HG03159 (cell line): ENCODE results near the gene MUC20.

Experiments used
- ATAC-seq: cut with Tn5 transposase; IDR thresholded peaks from one replicate; pipeline ENCODE4 v1.9.1; 2021; ENCODE audit warnings: mild to moderate bottlenecking, moderate library complexity; ENCODE audit not compliant: unreplicated experiment

Gene MUC20

DNA sequence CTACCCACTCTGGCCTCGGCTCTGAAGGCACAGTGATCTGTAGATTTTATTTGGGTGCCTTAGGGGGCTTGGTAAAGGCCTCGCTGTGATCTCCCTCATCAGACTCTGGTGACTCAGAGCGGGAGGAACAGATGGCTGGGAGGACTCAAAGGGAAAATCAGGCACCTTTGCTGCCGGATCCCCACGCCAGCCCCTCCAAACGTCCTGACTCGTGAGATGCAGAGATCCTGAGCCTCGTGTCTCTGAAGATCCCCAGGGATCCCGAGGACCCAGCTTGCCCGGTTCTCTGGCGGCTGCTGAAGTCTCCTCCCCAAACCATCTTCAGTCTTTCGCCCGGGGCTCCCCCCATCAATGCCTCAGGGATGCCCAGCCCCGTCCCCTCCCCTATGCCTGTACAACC, 32.8 kb downstream of the MUC20 start:
- no peak for ATAC-seq

- no peak for ATAC-seq
Observed at GRCh38 chr3:195754141-195754540, 33.4 kb downstream of the MUC20 start.

- ATAC-seq, result no peak
Observed at GRCh38 chr3:195754906-195755305, 34.1 kb downstream of the MUC20 start.

DNA sequence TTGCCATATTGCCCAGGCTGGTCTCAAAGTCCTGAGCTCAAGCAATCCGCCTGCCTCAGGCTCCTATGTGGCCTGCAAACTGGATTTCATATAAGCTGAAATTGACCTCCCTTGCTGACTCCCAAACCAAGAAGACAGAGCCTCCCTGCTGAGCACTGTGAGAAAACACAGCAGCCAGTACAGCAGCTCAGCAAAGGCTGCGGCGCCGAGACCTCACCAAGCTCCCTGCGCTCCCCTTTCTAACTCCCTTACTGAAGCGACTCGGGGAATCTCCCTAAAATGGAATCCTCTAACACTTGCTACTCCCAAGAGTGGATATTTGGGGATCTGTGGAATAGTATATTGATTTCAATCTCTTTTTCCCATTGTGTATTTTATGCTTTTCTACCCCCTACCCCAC, 34.6 kb downstream of the MUC20 start:
- ATAC-seq, result no peak

GRCh38 chr3:195755791-195756676, 35.3 kb downstream of the MUC20 start:
- ATAC-seq, result no peak

- ATAC-seq, result no peak
Observed at GRCh38 chr3:195757438-195757770, 36.6 kb downstream of the MUC20 start.

GRCh38 chr3:195757827-195758226, 37.0 kb downstream of the MUC20 start:
- ATAC-seq, result no peak

- ATAC-seq, result no peak
Observed at GRCh38 chr3:195758721-195759353, 38.1 kb downstream of the MUC20 start.

DNA sequence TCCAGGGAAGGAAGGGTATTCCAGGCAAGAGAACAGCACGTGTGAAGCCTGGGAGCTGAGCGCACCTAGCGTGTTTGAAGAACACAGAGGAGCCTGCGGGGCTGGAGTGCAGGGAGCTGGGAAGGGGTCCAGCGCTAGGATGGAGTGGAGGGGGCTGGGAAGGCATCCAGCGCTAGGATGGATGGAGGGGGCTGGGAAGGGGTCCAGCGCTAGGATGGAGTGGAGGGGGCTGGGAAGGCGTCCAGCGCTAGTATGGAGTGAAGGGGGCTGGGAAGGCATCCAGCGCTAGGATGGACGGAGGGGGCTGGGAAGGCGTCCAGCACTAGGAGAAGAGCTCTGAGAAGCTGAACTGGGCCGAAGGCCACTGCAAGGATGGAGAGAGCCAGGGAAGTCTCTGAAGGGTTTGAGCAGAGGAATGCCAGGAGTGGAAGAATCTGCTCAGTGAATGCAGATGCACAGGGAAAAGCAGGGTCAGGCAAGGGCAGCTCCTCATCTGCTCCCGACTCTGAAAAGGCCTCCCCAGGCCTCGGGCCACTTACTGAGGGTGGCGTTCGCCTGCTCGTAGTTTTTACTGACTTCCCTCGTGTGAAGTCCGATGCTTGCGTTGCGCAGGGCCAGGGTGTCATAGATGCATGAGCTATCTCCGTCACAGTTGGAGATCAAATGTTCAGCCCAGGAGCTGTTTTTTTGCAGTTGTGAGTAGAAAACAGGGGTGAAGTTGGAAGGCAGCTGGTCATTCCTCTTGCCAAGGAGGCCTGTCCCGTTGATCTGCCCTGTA, 39.8 kb downstream of the MUC20 start:
- ATAC-seq, result no peak

GRCh38 chr3:195761123-195761566, 40.4 kb downstream of the MUC20 start:
- no peak for ATAC-seq

DNA sequence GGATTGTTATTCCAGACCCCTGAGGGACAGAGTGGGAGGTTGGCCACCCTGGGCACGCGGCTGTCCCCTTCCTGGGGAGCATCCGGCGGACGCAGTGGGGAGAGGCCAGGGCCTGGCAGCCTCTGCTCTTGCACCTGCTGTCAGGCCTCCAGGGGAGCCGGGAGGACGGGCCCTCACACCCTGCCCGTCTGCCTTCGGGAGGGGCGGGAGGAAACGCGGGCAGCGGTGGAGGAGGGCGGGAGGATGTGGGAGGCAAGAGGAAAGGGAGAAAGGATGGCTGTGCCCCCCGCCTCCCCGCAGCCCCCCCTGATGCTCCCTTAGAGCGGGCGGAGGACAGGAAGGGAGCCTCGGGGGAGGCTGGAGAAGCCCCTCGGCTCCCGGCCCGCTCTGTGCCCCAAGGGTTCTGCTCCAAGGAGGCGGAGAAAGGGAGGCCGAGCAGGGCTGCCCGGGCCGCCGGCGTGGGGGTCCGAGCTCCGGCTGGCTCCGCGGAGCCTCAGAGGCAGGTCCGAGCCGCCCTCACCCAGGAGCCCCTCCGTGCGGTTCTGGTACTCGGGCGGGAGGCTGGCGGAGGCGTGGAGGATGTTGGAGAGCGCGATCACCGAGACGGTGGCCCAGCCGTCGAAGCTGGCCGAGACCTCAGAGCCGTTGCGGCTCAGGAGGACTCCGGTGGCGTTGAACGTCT, 40.9 kb downstream of the MUC20 start:
- ATAC-seq, result no peak

- ATAC-seq, result no peak
Observed at GRCh38 chr3:195762249-195762585, 41.4 kb downstream of the MUC20 start.

DNA sequence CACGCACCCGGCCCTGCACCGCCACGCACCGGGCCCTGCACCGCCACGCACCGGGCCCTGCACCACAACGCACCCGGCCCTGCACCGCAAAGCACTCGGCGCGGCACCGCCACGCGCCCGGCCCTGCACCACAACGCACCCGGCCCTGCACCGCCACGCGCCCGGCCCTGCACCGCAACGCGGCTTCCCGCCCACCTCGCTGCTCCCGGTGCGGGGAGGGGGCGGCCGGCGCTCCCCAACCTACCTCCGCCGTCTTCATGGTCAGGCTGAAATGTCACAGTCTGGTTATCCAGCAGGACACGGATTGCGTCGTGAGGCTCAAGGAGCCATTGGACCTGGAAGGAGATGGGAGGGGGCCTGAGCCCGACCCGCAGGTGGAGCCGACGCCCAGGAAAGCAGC, 41.8 kb downstream of the MUC20 start:
- ATAC-seq, result no peak

- ATAC-seq, result no peak
Observed at GRCh38 chr3:195763076-195763830, 42.5 kb downstream of the MUC20 start.

DNA sequence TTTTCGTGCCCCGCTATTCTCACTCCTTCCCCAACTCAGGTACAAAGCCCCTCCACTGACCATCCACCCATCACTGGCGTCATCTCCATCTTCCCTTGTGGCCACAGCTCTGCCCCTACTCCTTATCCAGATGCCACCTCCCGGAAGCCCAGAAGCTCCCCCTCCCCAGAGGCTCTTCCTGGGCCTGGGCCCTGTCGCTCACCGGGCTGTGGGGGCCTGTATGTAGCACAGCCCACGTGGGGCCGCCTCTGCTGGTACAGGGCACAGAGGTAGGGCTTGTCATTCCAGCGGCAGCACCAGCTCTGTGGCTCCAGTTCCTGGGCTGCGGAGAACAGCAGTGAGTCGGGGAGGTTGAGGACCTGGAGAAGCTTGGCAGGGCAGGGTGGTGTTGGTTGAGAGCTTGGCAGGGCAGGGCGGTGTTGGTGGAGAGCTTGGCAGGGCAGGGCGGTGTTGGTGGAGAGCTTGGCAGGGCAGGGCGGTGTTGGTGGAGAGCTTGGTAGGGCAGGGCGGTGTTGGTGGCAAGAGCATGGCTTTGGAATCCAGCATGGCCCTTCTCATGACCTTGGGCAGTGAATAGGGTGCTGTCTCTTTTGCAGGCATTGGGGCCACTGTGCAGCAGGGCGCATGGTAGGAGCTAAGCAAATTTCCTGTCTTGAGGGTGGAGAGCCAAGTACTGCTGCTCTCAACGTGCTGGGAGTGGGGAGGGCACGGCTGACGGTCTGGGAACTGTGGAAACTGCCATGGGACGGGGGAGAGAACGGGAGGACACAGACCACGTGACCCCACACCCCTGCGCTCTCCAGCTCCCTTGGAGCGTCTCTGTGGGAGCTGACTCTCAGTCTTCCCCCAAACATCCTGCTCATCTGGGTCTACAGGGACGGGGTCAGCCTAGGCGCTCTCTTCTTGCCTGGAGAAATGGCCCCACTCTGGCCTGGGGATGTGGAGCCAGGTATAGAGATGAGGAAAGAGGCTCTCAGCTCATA, 43.4 kb downstream of the MUC20 start:
- no peak for ATAC-seq

- ATAC-seq, result no peak
Observed at GRCh38 chr3:195764961-195765706, 44.4 kb downstream of the MUC20 start.

DNA sequence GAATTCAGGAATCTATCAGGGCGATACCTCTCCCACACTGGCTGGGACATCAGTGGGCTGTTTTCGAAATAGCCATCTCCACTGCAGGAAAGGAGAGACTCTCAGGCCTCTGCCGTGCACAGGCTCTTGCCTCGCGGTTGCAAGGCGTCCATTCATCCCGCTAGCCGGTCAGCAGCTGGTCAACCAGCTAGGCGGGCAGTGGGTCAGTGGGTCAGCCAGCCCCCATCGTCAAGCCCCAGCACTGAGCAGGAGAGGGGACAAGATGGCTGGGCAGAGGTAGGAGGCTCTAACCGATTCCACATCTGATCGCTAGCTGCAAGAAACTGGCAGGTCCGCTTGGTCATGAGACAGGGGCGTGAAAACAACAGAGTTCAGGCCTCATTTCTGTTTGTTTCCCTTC, 45.9 kb downstream of the MUC20 start:
- no peak for ATAC-seq

DNA sequence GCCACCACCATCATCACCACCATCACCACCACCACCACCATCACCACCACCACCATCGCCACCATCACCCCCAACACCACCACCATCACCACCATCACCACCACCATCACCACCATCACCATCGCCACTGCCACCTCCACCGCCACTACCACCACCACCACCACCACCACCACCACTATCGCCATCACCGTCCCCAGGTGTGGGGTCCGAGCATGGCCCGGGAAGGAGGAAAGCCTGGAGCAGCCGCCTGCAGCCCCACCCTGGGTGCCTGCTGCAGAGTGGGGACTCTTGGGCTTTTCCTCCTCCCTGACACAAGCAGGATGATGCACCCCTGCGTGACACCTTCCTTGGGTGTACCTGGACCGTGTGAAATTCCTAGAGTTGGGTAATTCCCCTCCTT, 47.0 kb downstream of the MUC20 start:
- ATAC-seq, result no peak

- ATAC-seq, result no peak
Observed at GRCh38 chr3:195768414-195768813, 47.6 kb downstream of the MUC20 start.
